OCI-LY7 (cell line): ENCODE results near the gene TNIK. TPM values are rescaled to one million over a fixed set of nuclear protein-coding genes. Genes with fewer than 3 reads are reported as not detected.

ENCODE experiments used
- BruUV-seq: library from RNA; stranded (reverse); fragments of 400-500 nt; replicated peaks from 2 replicates; lab custom pipeline; 2021; lab: Mats Ljungman, UMichigan
- CTCF ChIA-PET: fragments of 300-600 bp; sonication (Branson Sonifier 250); formaldehyde crosslinking; loops from one replicate; lab custom pipeline; 2022; ENCODE audit warnings: antibody characterized with exemption; ENCODE audit not compliant: unreplicated experiment; lab: Charles Lee
- POLR2A ChIA-PET: fragments of 300-600 bp; sonication (Branson Sonifier 250); formaldehyde crosslinking; loops from one replicate; lab custom pipeline; 2022; ENCODE audit warnings: antibody characterized with exemption; lab: Charles Lee
- DNase-seq: peaks from one replicate; pipeline ENCODE4 v3.0.0-alpha.2; 2015; ENCODE audit warnings: low spot score
- H2AFZ ChIP-seq: fragments of 200-600 bp; sonication (generic), shearing (Covaris generic); 2 replicates; pipeline ENCODE4 v1.6.1; 2014; ENCODE audit warnings: mild to moderate bottlenecking, antibody characterized with exemption, low read length, moderate library complexity
- H3K27ac ChIP-seq: fragments of 200-600 bp; sonication (generic); 2 replicates; pipeline ENCODE4 v1.5.1; 2014; ENCODE audit warnings: mixed run types, low read depth, mild to moderate bottlenecking, moderate library complexity, low read length, inconsistent platforms; ENCODE audit not compliant: poor library complexity, severe bottlenecking
- H3K36me3 ChIP-seq: fragments of 200-600 bp; sonication (generic); 2 replicates; pipeline ENCODE4 v1.6.1; 2014; ENCODE audit warnings: mild to moderate bottlenecking, antibody characterized with exemption, low read length, moderate library complexity, mixed read lengths; ENCODE audit not compliant: insufficient read depth
- H3K4me1 ChIP-seq: fragments of 200-600 bp; sonication (generic); 2 replicates; pipeline ENCODE4 v1.5.1; 2014; ENCODE audit warnings: mild to moderate bottlenecking, low read length; ENCODE audit not compliant: insufficient read depth, poor library complexity, severe bottlenecking
- H3K4me2 ChIP-seq: fragments of 200-600 bp; sonication (generic); 2 replicates; pipeline ENCODE4 v1.6.1; 2014; ENCODE audit warnings: mild to moderate bottlenecking, low read length
- H3K4me3 ChIP-seq: fragments of 200-600 bp; sonication (generic); 2 replicates; pipeline ENCODE4 v1.5.1; 2014; ENCODE audit warnings: mild to moderate bottlenecking, low read depth, low read length; ENCODE audit not compliant: poor library complexity, severe bottlenecking
- H3K79me2 ChIP-seq: fragments of 200-600 bp; sonication (generic); 2 replicates; pipeline ENCODE4 v1.6.1; 2016; ENCODE audit warnings: low read depth, mild to moderate bottlenecking, low read length, moderate library complexity, mixed read lengths; ENCODE audit not compliant: insufficient read depth
- H3K9me2 ChIP-seq: fragments of 200-600 bp; sonication (generic); 2 replicates; pipeline ENCODE4 v1.6.1; 2016; ENCODE audit warnings: mild to moderate bottlenecking, low read length, mixed read lengths; ENCODE audit not compliant: insufficient read depth
- H3K9me3 ChIP-seq: fragments of 200-600 bp; sonication (generic); 2 replicates; pipeline ENCODE4 v1.6.1; 2014; ENCODE audit warnings: mild to moderate bottlenecking, mixed run types, low read length, mixed read lengths
- H4K20me1 ChIP-seq: fragments of 200-600 bp; sonication (generic); 2 replicates; pipeline ENCODE4 v1.6.1; 2014; ENCODE audit warnings: mild to moderate bottlenecking, antibody characterized with exemption, low read length, moderate library complexity, mixed read lengths; ENCODE audit not compliant: insufficient read depth
- CTCF ChIP-seq: fragments of 200-600 bp; sonication (generic); conservative IDR thresholded peaks from 2 replicates; pipeline ENCODE4 v1.5.1; 2014; ENCODE audit warnings: mild to moderate bottlenecking, antibody characterized with exemption, low read length, moderate library complexity, mixed read lengths
- EZH2phosphoT487 ChIP-seq: fragments of 200-600 bp; sonication (generic); IDR thresholded peaks from 2 replicates; pipeline ENCODE4 v1.6.1; 2018; ENCODE audit warnings: low read depth, borderline replicate concordance, mild to moderate bottlenecking, mixed run types, antibody characterized with exemption, low read length, moderate library complexity, mixed read lengths
- intact Hi-C: fragments of 100-400 bp; cut with micrococcal nuclease; formaldehyde crosslinking; loops from one replicate; pipeline ENCODE4 v1.10.0; 2022; ENCODE audit not compliant: unreplicated experiment
- total RNA-seq, 2 experiments: library from RNA; depleted of rRNA in 1 of 2; stranded (reverse); fragments of >200 nt in 1 of 2; shearing (Covaris generic) in 1 of 2; gene quantifications; 2 replicates each; pipeline ENCODE4 v1.2.3, GENCODE V29; 2014 to 2022

TNIK gene
- total RNA-seq, 2 experiments from 2014 or later: not detected

- CTCF ChIA-PET: no interaction called here
- BruUV-seq: no TSS peak
- no peaks in the 10 kb centered on the region for H4K20me1 ChIP-seq
- H3K4me2 ChIP-seq: no peak overlapping the region
- DNase-seq: no peak
- no peaks in the 10 kb centered on the region for H3K9me2 ChIP-seq
- no peaks in the 10 kb centered on the region for H3K79me2 ChIP-seq
- H3K9me3 ChIP-seq: no peaks in the 10 kb centered on the region
- intact Hi-C loops: no loop called here
- H3K27ac ChIP-seq: no peak overlapping the region
- H3K4me3 ChIP-seq: no peak overlapping the region
- no peak for TF ChIP-seq CTCF
- TF ChIP-seq EZH2phosphoT487: no peak
- H3K4me1 ChIP-seq: no peaks in the 10 kb centered on the region
- H2AFZ ChIP-seq: no peak overlapping the region
- no peaks in the 10 kb centered on the region for H3K36me3 ChIP-seq
- POLR2A ChIA-PET: no interaction called here
Observed at GRCh38 chr3:171157286-171157685, 302.9 kb downstream of the TNIK start.

GRCh38 chr3:171156401-171157010 is 303.7 kb downstream of the TNIK start:
- Histone ChIP-seq H3K4me3 (no peak overlapping the region), H4K20me1 (no peaks in the 10 kb centered on the region), H3K9me3 (no peaks in the 10 kb centered on the region), H3K27ac (no peak overlapping the region), H2AFZ (no peak overlapping the region), H3K9me2 (no peaks in the 10 kb centered on the region), H3K36me3 (no peaks in the 10 kb centered on the region), H3K4me1 (no peaks in the 10 kb centered on the region), H3K79me2 (no peaks in the 10 kb centered on the region), H3K4me2 (no peak overlapping the region)
- intact Hi-C loops: no loop called here
- ChIA-PET POLR2A (no interaction called here), CTCF (no interaction called here)
- no TSS peak for BruUV-seq
- DNase-seq: no peak
- TF ChIP-seq CTCF (no peak), EZH2phosphoT487 (no peak)

GRCh38 chr3:171155122-171155700 is 305.0 kb downstream of the TNIK start:
- no peaks in the 10 kb centered on the region for H3K4me1 ChIP-seq
- H4K20me1 ChIP-seq: no peaks in the 10 kb centered on the region
- ChIA-PET POLR2A (interaction anchor here (0.6 to 0.7 kb wide), 3 partner anchors 9 to 368 kb away, joined by 3 to 4 read pairs (median 3); no protein-coding TSS in a partner anchor), CTCF (no interaction called here)
- no peaks in the 10 kb centered on the region for H3K9me2 ChIP-seq
- intact Hi-C loops: no loop called here
- no peak overlapping the region for H3K4me3 ChIP-seq
- no peaks in the 10 kb centered on the region for H3K36me3 ChIP-seq
- no peak for TF ChIP-seq EZH2phosphoT487
- TF ChIP-seq CTCF: no peak
- H3K79me2 ChIP-seq: no peaks in the 10 kb centered on the region
- DNase-seq: no peak
- H3K9me3 ChIP-seq: no peaks in the 10 kb centered on the region
- no peak overlapping the region for H3K27ac ChIP-seq
- no peak overlapping the region for H3K4me2 ChIP-seq
- no TSS peak for BruUV-seq
- H2AFZ ChIP-seq: no peak overlapping the region
